GM21619 (cell line): ENCODE data around the gene RFX1.
A peak's percentile ranks its signal among the peaks of the same experiment; 100 is the strongest.

Experiments used
- ATAC-seq: cut with Tn5 transposase; IDR thresholded peaks from one replicate; pipeline ENCODE4 v1.9.1; 2021; ENCODE audit not compliant: unreplicated experiment

Gene RFX1

GRCh38 chr19:13961826-13962698 is 44.1 kb downstream of the RFX1 start:
- ATAC-seq = no peak

GRCh38 chr19:13960863-13961784 is 45.0 kb downstream of the RFX1 start:
- ATAC-seq = no peak

- no peak for ATAC-seq
Observed at GRCh38 chr19:13959962-13960862, 45.9 kb downstream of the RFX1 start.

- ATAC-seq = no peak
Observed at GRCh38 chr19:13959141-13959961, 46.8 kb downstream of the RFX1 start.

- ATAC-seq = no peak
Observed at GRCh38 chr19:13958043-13958442, 48.1 kb downstream of the RFX1 start.

- ATAC-seq = no peak
Observed at GRCh38 chr19:13957051-13957450, 49.1 kb downstream of the RFX1 start.

GRCh38 chr19:13956365-13956744 is 49.8 kb downstream of the RFX1 start:
- no peak for ATAC-seq

GRCh38 chr19:13955662-13956364 is 50.3 kb downstream of the RFX1 start:
- ATAC-seq = no peak

- ATAC-seq = no peak
Observed at GRCh38 chr19:13954185-13954584, 51.9 kb downstream of the RFX1 start.

- no peak for ATAC-seq
Observed at GRCh38 chr19:13952931-13953531, 53.1 kb downstream of the RFX1 start.

- ATAC-seq = peak; percentile 94
Observed at GRCh38 chr19:13952154-13952930, 53.8 kb downstream of the RFX1 start, which contains the start of gene DCAF15. Gene DCAF15 (plus strand): TSS chr19:13952509. CDS start chr19:13952513, 4 bp downstream.

- ATAC-seq = peak; percentile 5
Observed at GRCh38 chr19:13951799-13952153, 54.3 kb downstream of the RFX1 start.

GRCh38 chr19:13951043-13951442 is 55.1 kb downstream of the RFX1 start:
- no peak for ATAC-seq

GRCh38 chr19:13946414-13946813 is 59.7 kb downstream of the RFX1 start:
- no peak for ATAC-seq

GRCh38 chr19:13942023-13942684 is 64.0 kb downstream of the RFX1 start:
- ATAC-seq = no peak

GRCh38 chr19:13938301-13939064 is 67.6 kb downstream of the RFX1 start, which contains the start of gene PODNL1:
Gene PODNL1 (minus strand): TSS chr19:13938417. CDS start chr19:13938181, 236 bp downstream.
- ATAC-seq = no peak
